Fibroblast of lung (primary cell): ENCODE measurements around the gene CCDC192. TPM values are rescaled to one million over a fixed set of nuclear protein-coding genes. Genes with fewer than 3 reads are reported as not detected.

Experiments used
- DNase-seq, 2 donors: peaks; one replicate each; pipeline versions ENCODE4 v3.0.0 to v3.0.0-alpha.2; 2010; ENCODE audit warnings: low read depth in 2 of 2
- H2AFZ ChIP-seq: 2 replicates; pipeline ENCODE4 v1.5.1; 2012; ENCODE audit warnings: low read length, control low read depth, inconsistent platforms
- H3K27ac ChIP-seq: 2 replicates; pipeline ENCODE4 v1.5.1; 2011; ENCODE audit warnings: low read length, control low read depth; ENCODE audit not compliant: insufficient read depth
- H3K27me3 ChIP-seq: 2 replicates; pipeline ENCODE4 v1.5.1; 2011; ENCODE audit warnings: mild to moderate bottlenecking, low read length; ENCODE audit not compliant: control insufficient read depth, insufficient read depth
- H3K36me3 ChIP-seq: 2 replicates; pipeline ENCODE4 v1.5.1; 2011; ENCODE audit warnings: low read length; ENCODE audit not compliant: control insufficient read depth, insufficient read depth
- H3K4me1 ChIP-seq: 2 replicates; pipeline ENCODE4 v1.5.1; 2011; ENCODE audit warnings: low read length; ENCODE audit not compliant: control insufficient read depth, insufficient read depth; ENCODE audit errors: extremely low read depth
- H3K4me2 ChIP-seq: 2 replicates; pipeline ENCODE4 v1.5.1; 2011; ENCODE audit warnings: low read length, control low read depth; ENCODE audit not compliant: insufficient read depth; ENCODE audit errors: extremely low read depth
- H3K4me3 ChIP-seq, 4 experiments: fragments of 200-600 bp in 1 of 4; sonication (generic) in 1 of 4; replicated peaks in 1 of 4; 2 replicates each; pipeline ENCODE4 v1.5.1; 2011 to 2016; ENCODE audit warnings: low read length in 4 of 4, low read depth in 3 of 4, mild to moderate bottlenecking in 3 of 4, control low read depth in 2 of 4, inconsistent platforms in 1 of 4, mixed read lengths in 1 of 4; ENCODE audit not compliant: insufficient read depth in 1 of 4; ENCODE audit errors: control extremely low read depth in 1 of 4
- H3K79me2 ChIP-seq: 2 replicates; pipeline ENCODE4 v1.5.1; 2012; ENCODE audit warnings: mild to moderate bottlenecking, low read length, inconsistent platforms; ENCODE audit not compliant: control insufficient read depth, insufficient read depth
- H3K9ac ChIP-seq: 2 replicates; pipeline ENCODE4 v1.5.1; 2011; ENCODE audit warnings: mild to moderate bottlenecking, low read length, control low read depth; ENCODE audit not compliant: insufficient read depth
- H3K9me3 ChIP-seq: 2 replicates; pipeline ENCODE4 v1.5.1; 2012; ENCODE audit warnings: low read depth, low read length; ENCODE audit not compliant: control insufficient read depth, insufficient read depth
- H4K20me1 ChIP-seq: 2 replicates; pipeline ENCODE4 v1.5.1; 2011; ENCODE audit warnings: low read length; ENCODE audit not compliant: control insufficient read depth, insufficient read depth; ENCODE audit errors: extremely low read depth
- EZH2 ChIP-seq: IDR thresholded peaks from 2 replicates; pipeline ENCODE4 v1.5.1; 2012; ENCODE audit warnings: low read length, control low read depth, mild to moderate bottlenecking; ENCODE audit errors: missing control alignments
- polyA plus RNA-seq, 2 donors: library from polyadenylated mRNA; depleted of rRNA in 1 of 2; stranded (reverse) in 1 of 2; unstranded in 1 of 2; fragments of >200 nt; gene quantifications; 2 replicates each; pipeline ENCODE4 v1.2.1, GENCODE V29; 2011 to 2012; ENCODE audit warnings: missing spikeins in 1 of 2
- total RNA-seq: library from RNA; depleted of rRNA; stranded (reverse); fragments of >200 nt; gene quantifications from 2 replicates; pipeline ENCODE4 v1.2.1, GENCODE V29; 2014
- TF ChIP-seq, protein P1 (sequence below), 2 donors: IDR thresholded peaks in 1 of 2; conservative IDR thresholded peaks in 1 of 2; 1 replicate in 1 of 2; 2 replicates in 1 of 2; pipeline ENCODE4 v1.5.1; 2011 to 2012; ENCODE audit warnings: low read length in 2 of 2, control low read depth in 1 of 2, inconsistent platforms in 1 of 2, low read depth in 1 of 2, mild to moderate bottlenecking in 1 of 2

CCDC192 gene
- total and polyA plus RNA-seq, 2 donors (not counting 1 experiment from before 2014, with no cell fraction given), result not detected

DNA sequence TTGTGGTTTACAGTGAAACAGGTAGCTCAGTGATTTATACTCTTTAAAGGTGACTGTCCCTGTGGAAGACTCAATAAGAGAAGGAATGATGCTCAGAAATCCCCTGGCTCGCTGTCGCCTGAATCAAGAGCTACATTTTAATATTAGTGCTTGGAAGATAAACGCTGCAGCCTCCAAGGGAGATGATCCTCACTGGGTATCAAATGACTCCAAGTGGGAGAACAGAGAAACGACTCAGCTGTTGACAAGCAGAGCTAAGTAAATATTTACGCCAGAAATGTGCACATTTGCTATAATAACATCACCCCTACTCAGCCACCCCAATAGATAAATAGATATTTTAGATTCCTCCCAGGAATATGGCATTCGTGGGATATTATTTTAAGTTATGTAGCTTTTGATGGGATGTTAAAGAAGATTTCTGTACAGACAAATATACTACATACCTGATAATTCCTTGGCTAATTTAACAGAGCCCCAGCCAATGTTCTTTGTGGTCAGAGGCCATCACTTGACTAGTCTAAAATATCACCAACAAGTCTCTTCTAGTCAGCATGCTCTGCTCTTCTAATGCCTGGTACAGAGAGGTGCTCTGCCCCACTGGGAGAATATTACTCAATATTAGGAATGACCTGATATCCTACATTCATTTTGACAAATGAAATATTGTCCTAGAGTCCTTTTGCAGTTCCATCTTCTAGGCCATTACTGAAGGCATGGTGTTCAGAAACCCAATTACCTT, 18.3 kb upstream of the CCDC192 start:
- no peaks in the 10 kb centered on the region for H3K27me3 ChIP-seq
- H3K9ac ChIP-seq, result no peak overlapping the region
- H3K79me2 ChIP-seq, result no peaks in the 10 kb centered on the region
- H3K9me3 ChIP-seq, result no peaks in the 10 kb centered on the region
- H3K4me1 ChIP-seq, result no peaks in the 10 kb centered on the region
- H3K27ac ChIP-seq, result no peak overlapping the region
- H3K4me2 ChIP-seq, result no peak overlapping the region
- H3K4me3 ChIP-seq, result no peak overlapping the region
- H4K20me1 ChIP-seq, result no peaks in the 10 kb centered on the region
- H2AFZ ChIP-seq, result no peak overlapping the region
- TF ChIP-seq EZH2, result no peak
- TF ChIP-seq, protein P1, sequence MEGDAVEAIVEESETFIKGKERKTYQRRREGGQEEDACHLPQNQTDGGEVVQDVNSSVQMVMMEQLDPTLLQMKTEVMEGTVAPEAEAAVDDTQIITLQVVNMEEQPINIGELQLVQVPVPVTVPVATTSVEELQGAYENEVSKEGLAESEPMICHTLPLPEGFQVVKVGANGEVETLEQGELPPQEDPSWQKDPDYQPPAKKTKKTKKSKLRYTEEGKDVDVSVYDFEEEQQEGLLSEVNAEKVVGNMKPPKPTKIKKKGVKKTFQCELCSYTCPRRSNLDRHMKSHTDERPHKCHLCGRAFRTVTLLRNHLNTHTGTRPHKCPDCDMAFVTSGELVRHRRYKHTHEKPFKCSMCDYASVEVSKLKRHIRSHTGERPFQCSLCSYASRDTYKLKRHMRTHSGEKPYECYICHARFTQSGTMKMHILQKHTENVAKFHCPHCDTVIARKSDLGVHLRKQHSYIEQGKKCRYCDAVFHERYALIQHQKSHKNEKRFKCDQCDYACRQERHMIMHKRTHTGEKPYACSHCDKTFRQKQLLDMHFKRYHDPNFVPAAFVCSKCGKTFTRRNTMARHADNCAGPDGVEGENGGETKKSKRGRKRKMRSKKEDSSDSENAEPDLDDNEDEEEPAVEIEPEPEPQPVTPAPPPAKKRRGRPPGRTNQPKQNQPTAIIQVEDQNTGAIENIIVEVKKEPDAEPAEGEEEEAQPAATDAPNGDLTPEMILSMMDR (conservative IDR thresholded peaks at IDR 0.05 in 1 of 2, IDR thresholded peaks at IDR 0.05 in 1 of 2; ENCODE audit: low read depth in 1 of 2, low read length in 2 of 2), result no peak
- DNase-seq, result no peak
- H3K36me3 ChIP-seq, result no peaks in the 10 kb centered on the region

DNA sequence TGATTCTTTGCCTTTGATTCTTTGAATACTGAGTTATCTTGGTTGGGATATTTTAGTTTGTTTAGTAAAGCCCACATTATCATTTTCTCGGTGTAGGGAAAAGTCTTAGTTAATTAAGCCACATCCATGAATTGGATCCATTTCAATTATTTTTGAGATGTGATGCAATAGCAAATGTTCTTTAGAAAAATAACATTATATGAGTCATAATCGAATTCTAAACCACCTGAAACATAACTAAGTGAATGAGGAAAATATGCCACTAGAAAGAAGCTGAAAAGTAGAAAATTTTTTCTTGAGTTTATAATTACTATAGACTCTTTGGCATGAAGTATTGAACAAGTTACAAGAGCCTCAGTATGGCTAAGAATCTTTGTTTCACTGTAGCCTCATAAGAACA, 17.5 kb upstream of the CCDC192 start:
- TF ChIP-seq, protein P1 (conservative IDR thresholded peaks at IDR 0.05 in 1 of 2, IDR thresholded peaks at IDR 0.05 in 1 of 2; ENCODE audit: low read depth in 1 of 2, low read length in 2 of 2), result no peak
- no peak for TF ChIP-seq EZH2
- no peaks in the 10 kb centered on the region for H4K20me1 ChIP-seq
- DNase-seq, result peak; percentile 21 to 62
- H3K27ac ChIP-seq, result no peak overlapping the region
- no peaks in the 10 kb centered on the region for H3K79me2 ChIP-seq
- no peaks in the 10 kb centered on the region for H3K36me3 ChIP-seq
- no peak overlapping the region for H3K4me2 ChIP-seq
- H3K9me3 ChIP-seq, result no peaks in the 10 kb centered on the region
- H3K27me3 ChIP-seq, result no peaks in the 10 kb centered on the region
- no peak overlapping the region for H3K4me3 ChIP-seq
- H3K4me1 ChIP-seq, result no peaks in the 10 kb centered on the region
- H3K9ac ChIP-seq, result no peak overlapping the region
- H2AFZ ChIP-seq, result no peak overlapping the region

DNA sequence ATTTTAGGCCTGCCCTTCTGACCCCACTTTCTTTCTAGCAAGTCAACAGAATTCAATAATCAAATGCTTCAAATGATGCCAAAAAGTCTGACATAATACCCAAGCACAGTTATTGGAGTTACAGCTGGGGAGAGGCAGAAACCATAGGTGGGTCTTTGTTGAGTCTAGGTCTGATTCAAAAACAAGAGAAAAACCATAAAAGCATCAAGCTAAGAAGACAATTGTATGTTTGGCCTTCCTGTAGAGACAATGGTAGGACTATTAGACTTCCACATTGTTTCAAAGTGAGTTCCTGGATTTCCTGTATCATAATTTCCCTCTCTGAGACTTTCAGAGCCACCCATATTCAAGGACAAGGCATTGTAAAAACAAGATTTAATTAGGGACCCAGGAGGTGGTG, 16.8 kb upstream of the CCDC192 start:
- no peak overlapping the region for H3K9ac ChIP-seq
- H2AFZ ChIP-seq, result no peak overlapping the region
- H3K27ac ChIP-seq, result no peak overlapping the region
- no peaks in the 10 kb centered on the region for H3K79me2 ChIP-seq
- H3K27me3 ChIP-seq, result no peaks in the 10 kb centered on the region
- no peak overlapping the region for H3K4me2 ChIP-seq
- H4K20me1 ChIP-seq, result no peaks in the 10 kb centered on the region
- DNase-seq, result no peak
- no peak overlapping the region for H3K4me3 ChIP-seq
- H3K4me1 ChIP-seq, result no peaks in the 10 kb centered on the region
- no peaks in the 10 kb centered on the region for H3K9me3 ChIP-seq
- H3K36me3 ChIP-seq, result no peaks in the 10 kb centered on the region
- TF ChIP-seq EZH2, result no peak
- TF ChIP-seq, protein P1 (conservative IDR thresholded peaks at IDR 0.05 in 1 of 2, IDR thresholded peaks at IDR 0.05 in 1 of 2; ENCODE audit: low read depth in 1 of 2, low read length in 2 of 2), result no peak
